GM12874 (cell line): ENCODE results near the gene RAP1GAP2.
"Not testable (repeated sequence)": the region's sequence is repeated elsewhere in the genome, so short reads cannot be mapped to it uniquely, and the experiment has no call there.

Source experiments
- CTCF ChIP-seq: IDR thresholded peaks from 2 replicates; pipeline ENCODE4 v1.5.1; 2011; ENCODE audit warnings: low read depth, mild to moderate bottlenecking, control low read depth, low read length, moderate library complexity; ENCODE audit not compliant: insufficient read depth

The RAP1GAP2 gene

GRCh38 chr17:3043737-3044365 is 247.6 kb downstream of the RAP1GAP2 start:
- TF ChIP-seq CTCF: peak; percentile 41

DNA sequence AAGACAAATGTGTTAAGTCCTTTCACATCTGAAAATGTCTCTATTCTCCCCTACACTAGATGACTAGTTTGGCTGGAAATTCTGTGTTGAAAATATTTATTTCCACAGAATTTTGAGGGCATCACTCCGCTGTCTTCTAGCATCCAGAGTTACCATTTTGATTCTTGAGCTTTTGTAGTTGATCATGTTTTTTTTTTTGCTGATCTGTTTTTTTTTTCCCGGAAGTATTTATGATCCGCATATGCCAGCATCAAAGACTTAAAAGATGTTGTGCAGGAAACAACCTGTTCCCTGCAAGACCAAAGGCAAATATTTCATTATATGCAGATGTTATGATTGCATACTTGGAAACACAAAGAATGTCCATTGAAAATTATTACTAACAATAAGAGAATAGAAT is 250.5 kb downstream of the RAP1GAP2 start:
- no peak for TF ChIP-seq CTCF

- TF ChIP-seq CTCF: peak; percentile 77
These were observed 252.7 kb downstream of the RAP1GAP2 start for GRCh38 chr17:3048727-3049471.

- TF ChIP-seq CTCF: no peak
These were observed 253.6 kb downstream of the RAP1GAP2 start for GRCh38 chr17:3049705-3050295.

DNA sequence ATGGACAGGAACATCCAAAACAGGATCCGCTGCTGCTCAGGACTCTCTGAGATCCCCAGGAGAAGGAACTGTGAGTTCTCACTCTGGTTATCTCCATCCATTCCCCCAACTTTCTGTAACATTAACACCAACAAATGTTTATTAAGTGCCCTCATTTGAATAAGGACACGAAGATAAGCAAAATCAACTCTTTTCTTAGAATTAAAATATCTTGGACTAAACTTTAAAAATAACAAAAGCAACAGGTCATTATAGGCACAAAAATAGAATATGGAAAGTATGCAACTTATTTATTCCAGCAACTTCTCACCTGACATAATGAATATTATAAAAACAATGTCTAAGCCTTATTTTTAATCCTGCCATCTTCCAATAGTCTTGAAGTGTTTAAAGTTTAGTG is 267.3 kb downstream of the RAP1GAP2 start, which contains the start of gene OR1D5:
TSS of gene OR1D5 (minus strand) at position 101 of the 400 bp plus-strand sequence. CDS start at position 101, 0 bp downstream.
- TF ChIP-seq CTCF: not testable (repeated sequence)

DNA sequence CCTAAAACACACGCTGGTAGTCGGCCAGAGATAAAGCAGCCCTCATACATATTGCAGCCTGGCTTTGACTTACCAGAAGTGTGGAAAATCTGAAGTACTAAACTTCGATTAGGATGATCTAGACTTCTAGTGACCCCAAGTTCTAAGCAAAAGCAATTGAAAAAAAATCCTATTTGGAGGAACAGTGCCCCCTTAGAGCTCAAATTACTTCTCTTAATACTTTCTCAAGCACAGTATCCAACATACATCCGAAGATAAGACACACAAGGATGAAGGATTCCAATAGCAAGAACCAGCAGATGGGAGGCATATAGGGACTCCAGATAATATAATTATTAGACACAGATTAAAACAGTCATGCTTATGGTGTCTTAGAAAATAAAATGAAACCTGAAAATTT is 277.6 kb downstream of the RAP1GAP2 start:
- TF ChIP-seq CTCF: 0 out of 2 replicates have a peak, but pooled peaks have one; percentile 12
